HepG2 (cell line): Measurements from ENCODE around the gene COL5A2. TPM values are rescaled to one million over a fixed set of nuclear protein-coding genes. Genes with fewer than 3 reads are reported as not detected.

ENCODE experiments used
- CHCHD3 ChIP-seq: sonication (generic); formaldehyde crosslinking; IDR thresholded peaks from 2 replicates; pipeline ENCODE4 v1.8.0; 2022; ENCODE audit warnings: mild to moderate bottlenecking, missing genetic modification reagents, moderate library complexity
- HDAC2 ChIP-seq: sonication (generic); formaldehyde crosslinking; IDR thresholded peaks from 2 replicates; pipeline ENCODE4 v1.4.0; 2020; ENCODE audit warnings: missing genetic modification reagents
- PLRG1 ChIP-seq: fragments of 450-650 bp; conservative IDR thresholded peaks from 2 replicates; pipeline ENCODE4 v1.6.1; 2016
- RAD21 ChIP-seq: fragments of 450-650 bp; formaldehyde crosslinking; IDR thresholded peaks from 2 replicates; pipeline ENCODE4 v1.5.0; 2020; ENCODE audit warnings: mild to moderate bottlenecking
- RBAK ChIP-seq: sonication (generic); formaldehyde crosslinking; IDR thresholded peaks from 2 replicates; pipeline ENCODE4 v1.5.1; 2020; ENCODE audit warnings: mild to moderate bottlenecking, missing genetic modification reagents
- REST ChIP-seq, 2 experiments: IDR thresholded peaks; 2 replicates each; pipeline ENCODE4 v1.6.1; 2011 to 2012; ENCODE audit warnings: low read length in 2 of 2, borderline replicate concordance in 1 of 2, low read depth in 1 of 2, mild to moderate bottlenecking in 1 of 2, moderate library complexity in 1 of 2
- TOPORS ChIP-seq: sonication (generic); formaldehyde crosslinking; IDR thresholded peaks from 2 replicates; pipeline ENCODE4 v1.8.0; 2023; ENCODE audit warnings: mild to moderate bottlenecking, missing genetic modification reagents
- TRIM22 ChIP-seq: fragments of 450-650 bp; IDR thresholded peaks from 2 replicates; pipeline ENCODE4 v1.6.1; 2017
- XBP1 ChIP-seq: sonication (generic); formaldehyde crosslinking; IDR thresholded peaks from 2 replicates; pipeline ENCODE4 v1.5.0; 2020; ENCODE audit warnings: missing genetic modification reagents
- ZBTB8A ChIP-seq: sonication (generic); formaldehyde crosslinking; IDR thresholded peaks from 2 replicates; pipeline ENCODE4 v1.4.0; 2020; ENCODE audit warnings: mild to moderate bottlenecking, low read depth, missing genetic modification reagents, borderline replicate concordance
- ZNF670 ChIP-seq: sonication (generic); formaldehyde crosslinking; IDR thresholded peaks from 2 replicates; pipeline ENCODE4 v1.8.0; 2022; ENCODE audit warnings: mild to moderate bottlenecking, missing genetic modification reagents, borderline replicate concordance
- polyA plus RNA-seq, 8 experiments: library from polyadenylated mRNA; depleted of rRNA in 3 of 8; stranded (reverse) in 7 of 8; unstranded in 1 of 8; fragments of >200 nt; fragmentation: Illumina TruSeq in 4 of 8; extraction: Trizol in 4 of 8; gene quantifications; 2 replicates each; pipeline versions ENCODE4 v1.2.1 to v1.2.3, GENCODE V29; 2011 to 2016; ENCODE audit warnings: low read depth in 4 of 8, missing spikeins in 1 of 8, mixed read lengths in 1 of 8; ENCODE audit not compliant: insufficient read depth in 1 of 8
- total RNA-seq, 5 experiments: library from RNA; depleted of rRNA; stranded (reverse); fragments of >200 nt; fragmentation: Illumina TruSeq; extraction: Trizol; gene quantifications; 2 replicates each; pipeline ENCODE4 v1.2.3, GENCODE V29; 2016; ENCODE audit warnings: low read depth in 1 of 5

COL5A2 gene
- total and polyA plus RNA-seq, 2 of the 13 experiments (the other 11 are each of a cell fraction or from before 2014, with no cell fraction given), result 0.83 to 1.5 TPM

DNA sequence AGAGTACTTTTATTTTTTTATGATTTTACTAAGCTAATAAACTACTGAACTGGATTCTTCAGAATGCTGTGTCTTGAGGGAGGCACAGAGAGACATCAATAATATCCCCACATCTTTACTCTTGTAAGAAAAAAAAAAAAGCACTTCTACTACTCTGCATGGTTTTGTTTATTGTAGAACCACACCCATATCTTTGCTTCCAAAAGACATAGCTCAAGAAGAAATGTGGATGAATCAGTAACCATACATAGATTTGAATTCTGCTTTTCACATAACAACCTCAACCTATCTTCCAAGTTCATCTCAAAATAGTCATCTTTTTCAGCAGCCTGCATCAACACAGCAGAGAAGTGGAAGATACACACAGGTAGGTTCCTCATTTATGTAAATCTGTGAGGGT is 12.2 kb upstream of the COL5A2 start (continued):
- TF ChIP-seq REST (IDR thresholded peaks at IDR 0.05; ENCODE audit: borderline replicate concordance in 1 of 2, low read depth in 1 of 2, low read length in 2 of 2) (no peak), PLRG1 (no peak), HDAC2 (no peak), XBP1 (CRISPR knock-in tag) (no peak), CHCHD3 (CRISPR knock-in tag) (no peak), ZBTB8A (CRISPR knock-in tag) (no peak), TOPORS (no peak), TRIM22 (no peak), RBAK (CRISPR knock-in tag) (no peak), ZNF670 (no peak), RAD21 (CRISPR knock-in tag) (no peak)
